Tibial nerve (tissue), 4 donors: ENCODE data around the gene FNBP1. TPM values are rescaled to one million over a fixed set of nuclear protein-coding genes. Genes with fewer than 3 reads are reported as not detected.

Experiments used
- DNase-seq, 2 donors: peaks; one replicate each; pipeline ENCODE4 v3.0.0-alpha.2; 2019; ENCODE audit warnings: low spot score in 2 of 2
- H3K27ac ChIP-seq, 4 donors: fragments of 200-600 bp; sonication (generic) in 3 of 4; one replicate each; pipeline ENCODE4 v1.5.1; 2017 to 2019; ENCODE audit warnings: mild to moderate bottlenecking in 1 of 4
- H3K27me3 ChIP-seq, 2 donors: fragments of 200-600 bp; sonication (generic) in 1 of 2; one replicate each; pipeline versions ENCODE4 v1.5.1 to v1.6.0; 2017 to 2019
- H3K36me3 ChIP-seq, 3 donors: fragments of 200-600 bp; sonication (generic); one replicate each; pipeline ENCODE4 v1.5.1; 2018 to 2019
- H3K4me1 ChIP-seq, 4 donors: fragments of 200-600 bp; sonication (generic) in 3 of 4; one replicate each; pipeline ENCODE4 v1.5.1; 2017 to 2019
- H3K4me3 ChIP-seq, 4 donors: fragments of 200-600 bp; sonication (generic) in 3 of 4; one replicate each; pipeline ENCODE4 v1.5.1; 2017 to 2019; ENCODE audit warnings: mild to moderate bottlenecking in 1 of 4, moderate library complexity in 1 of 4
- H3K9me3 ChIP-seq, 4 donors: fragments of 200-600 bp; sonication (generic) in 3 of 4; one replicate each; pipeline ENCODE4 v1.5.1; 2017 to 2019
- EP300 ChIP-seq, 2 donors: sonication (generic); formaldehyde crosslinking; IDR thresholded peaks; one replicate each; pipeline ENCODE4 v1.6.1; 2017; ENCODE audit warnings: antibody characterized with exemption in 2 of 2, mild to moderate bottlenecking in 1 of 2
- POLR2A ChIP-seq, 2 donors: fragments of 450-650 bp; IDR thresholded peaks; one replicate each; pipeline ENCODE4 v1.6.1; 2017; ENCODE audit warnings: antibody characterized with exemption in 2 of 2, mild to moderate bottlenecking in 2 of 2, moderate library complexity in 2 of 2
- WGBS, 2 donors: methylation state at CpG; one replicate each; pipeline ENCODE4 v1.1.5; 2018; 5-methylcytosine and 5-hydroxymethylcytosine counted together
- total RNA-seq, 4 donors: library from RNA; depleted of rRNA; stranded (reverse); fragments of >200 nt; gene quantifications; one replicate each; pipeline ENCODE4 v1.1.0, GENCODE V29; 2016
- TF ChIP-seq, protein P1 (sequence below), 5 experiments: fragments of 200-600 bp in 3 of 5; fragments of 450-650 bp in 2 of 5; sonication (generic) in 3 of 5; IDR thresholded peaks; one replicate each; pipeline ENCODE4 v1.5.1; 2016 to 2019; ENCODE audit warnings: antibody characterized with exemption in 5 of 5, mild to moderate bottlenecking in 3 of 5, moderate library complexity in 2 of 5

Gene FNBP1
- total RNA-seq, 4 donors from 2014 or later: 77.0 to 114 (median 86.4) TPM

- peaks cover 0 to 8% (median 2%) of the 10 kb centered on the region in 4 donors for H3K4me1 ChIP-seq
- H3K27me3 ChIP-seq: no peaks in the 10 kb centered on the region
- no peak overlapping the region for H3K4me3 ChIP-seq
- 82 to 84% methylated on average over 8 of the region's 8 CpGs for WGBS, 2 donors
- no peaks in the 10 kb centered on the region for H3K9me3 ChIP-seq
- peak overlapping the region in 1 of 4 donors; percentile 30 for H3K27ac ChIP-seq
- peaks cover 2 to 92% (median 12%) of the 10 kb centered on the region in 3 donors for H3K36me3 ChIP-seq
- DNase-seq: no peak
- TF ChIP-seq EP300 (IDR thresholded peaks at IDR 0.05) (no peak), POLR2A (IDR thresholded peaks at IDR 0.05) (no peak)
- TF ChIP-seq, protein P1, sequence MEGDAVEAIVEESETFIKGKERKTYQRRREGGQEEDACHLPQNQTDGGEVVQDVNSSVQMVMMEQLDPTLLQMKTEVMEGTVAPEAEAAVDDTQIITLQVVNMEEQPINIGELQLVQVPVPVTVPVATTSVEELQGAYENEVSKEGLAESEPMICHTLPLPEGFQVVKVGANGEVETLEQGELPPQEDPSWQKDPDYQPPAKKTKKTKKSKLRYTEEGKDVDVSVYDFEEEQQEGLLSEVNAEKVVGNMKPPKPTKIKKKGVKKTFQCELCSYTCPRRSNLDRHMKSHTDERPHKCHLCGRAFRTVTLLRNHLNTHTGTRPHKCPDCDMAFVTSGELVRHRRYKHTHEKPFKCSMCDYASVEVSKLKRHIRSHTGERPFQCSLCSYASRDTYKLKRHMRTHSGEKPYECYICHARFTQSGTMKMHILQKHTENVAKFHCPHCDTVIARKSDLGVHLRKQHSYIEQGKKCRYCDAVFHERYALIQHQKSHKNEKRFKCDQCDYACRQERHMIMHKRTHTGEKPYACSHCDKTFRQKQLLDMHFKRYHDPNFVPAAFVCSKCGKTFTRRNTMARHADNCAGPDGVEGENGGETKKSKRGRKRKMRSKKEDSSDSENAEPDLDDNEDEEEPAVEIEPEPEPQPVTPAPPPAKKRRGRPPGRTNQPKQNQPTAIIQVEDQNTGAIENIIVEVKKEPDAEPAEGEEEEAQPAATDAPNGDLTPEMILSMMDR (IDR thresholded peaks at IDR 0.05): no peak
Measured at GRCh38 chr9:129898185-129898584, 144.8 kb downstream of the FNBP1 start.

DNA sequence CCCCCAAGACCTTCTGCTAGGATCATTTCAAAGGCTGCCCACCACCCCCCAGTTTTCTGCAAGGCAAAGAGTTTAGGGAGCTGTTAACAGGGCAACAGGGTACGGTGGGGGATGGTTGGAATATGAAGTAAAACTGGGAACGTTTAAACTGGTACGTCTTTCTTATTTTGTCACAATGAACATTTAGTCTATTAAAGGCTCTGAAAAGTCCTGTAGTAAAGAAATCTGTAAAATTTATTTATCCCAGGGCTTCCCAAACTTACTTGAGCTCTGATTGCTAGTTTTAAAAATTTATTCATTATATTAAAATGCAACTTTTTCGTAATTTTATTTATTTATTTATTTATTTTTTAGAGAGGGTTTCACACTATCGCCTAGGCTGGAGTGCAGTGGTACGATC is 145.7 kb downstream of the FNBP1 start:
- TF ChIP-seq POLR2A (IDR thresholded peaks at IDR 0.05): no peak
- no peak for TF ChIP-seq EP300 (IDR thresholded peaks at IDR 0.05)
- TF ChIP-seq, protein P1 (IDR thresholded peaks at IDR 0.05): no peak
- no peak for DNase-seq
- Histone ChIP-seq H3K9me3 (no peaks in the 10 kb centered on the region), H3K4me1 (peaks cover 0 to 17% (median 6%) of the 10 kb centered on the region in 4 donors), H3K27ac (no peak overlapping the region), H3K36me3 (peaks cover 2 to 82% (median 12%) of the 10 kb centered on the region in 3 donors), H3K27me3 (no peaks in the 10 kb centered on the region), H3K4me3 (no peak overlapping the region)
- WGBS, 2 donors: 94 to 95% methylated on average over 6 of the region's 6 CpGs

DNA sequence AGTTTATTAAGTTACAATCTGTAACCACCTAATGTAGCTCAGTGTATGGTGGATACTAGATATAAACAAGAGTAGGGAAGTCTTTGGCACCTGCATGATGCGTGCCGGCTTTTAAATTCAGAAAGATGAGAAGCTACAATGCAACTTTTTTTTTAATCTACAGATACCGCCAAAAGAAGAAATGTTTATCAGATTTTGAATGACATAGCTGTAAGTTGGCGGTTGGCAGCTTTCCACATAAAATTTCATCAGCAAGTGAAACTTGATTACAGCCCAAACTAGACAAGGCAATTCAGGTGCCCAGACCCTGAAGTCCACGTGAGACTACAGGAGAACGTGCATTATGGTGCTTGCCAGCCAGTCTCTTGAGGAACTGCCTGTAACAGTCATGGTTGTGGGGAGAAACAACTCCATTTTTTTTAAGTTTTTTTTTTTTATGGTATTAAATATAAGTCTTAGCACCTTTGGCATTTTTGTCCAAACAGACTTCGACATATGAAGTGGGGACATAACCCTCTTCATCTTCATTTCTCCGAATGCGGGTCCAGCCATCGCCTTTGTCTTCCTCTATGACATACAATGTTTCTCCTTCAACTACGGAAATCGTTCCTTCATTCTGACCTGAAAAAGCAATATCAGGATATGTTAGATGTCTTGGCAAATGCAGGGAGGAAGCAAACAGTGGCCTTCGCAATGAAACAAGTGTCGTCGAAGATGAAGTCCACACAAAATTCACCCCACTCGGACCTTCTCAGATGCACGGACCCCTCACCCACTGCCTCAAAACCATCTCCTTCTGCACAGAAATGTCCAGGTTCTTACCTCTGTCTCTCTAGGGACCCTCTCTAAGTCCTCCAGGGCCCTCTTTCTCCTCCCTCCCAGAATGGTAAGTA is 147.4 kb downstream of the FNBP1 start:
- no peak for DNase-seq
- Histone ChIP-seq H3K9me3 (no peaks in the 10 kb centered on the region), H3K4me1 (peaks cover 0 to 29% (median 18%) of the 10 kb centered on the region in 4 donors), H3K4me3 (no peak overlapping the region), H3K36me3 (peaks cover 2 to 67% (median 12%) of the 10 kb centered on the region in 3 donors), H3K27ac (no peak overlapping the region), H3K27me3 (no peaks in the 10 kb centered on the region)
- TF ChIP-seq EP300 (IDR thresholded peaks at IDR 0.05): no peak
- TF ChIP-seq, protein P1 (IDR thresholded peaks at IDR 0.05): no peak
- no peak for TF ChIP-seq POLR2A (IDR thresholded peaks at IDR 0.05)
- WGBS, 2 donors: 94 to 95% methylated on average over 17 of the region's 17 CpGs

- TF ChIP-seq POLR2A (IDR thresholded peaks at IDR 0.05) (no peak), EP300 (IDR thresholded peaks at IDR 0.05) (no peak)
- TF ChIP-seq, protein P1 (IDR thresholded peaks at IDR 0.05): no peak
- Histone ChIP-seq H3K27ac (peak overlapping the region in 2 of 4 donors; percentile 43 to 53), H3K9me3 (no peaks in the 10 kb centered on the region), H3K36me3 (peaks cover 0 to 65% (median under 1%) of the 10 kb centered on the region in 3 donors), H3K4me1 (peaks cover 0 to 33% (median 17%) of the 10 kb centered on the region in 4 donors), H3K4me3 (no peak overlapping the region), H3K27me3 (no peaks in the 10 kb centered on the region)
- DNase-seq: no peak
- WGBS, 2 donors: 79% methylated on average over 9 of the region's 9 CpGs
Measured at GRCh38 chr9:129894120-129894823, 148.7 kb downstream of the FNBP1 start.
